Measurements from ENCODE around the gene TMEM229B. TPM values are rescaled to one million over a fixed set of nuclear protein-coding genes. Genes with fewer than 3 reads are reported as not detected.

The TMEM229B gene
- total and polyA plus RNA-seq, 2 donors (not counting 1 experiment from before 2014, with no cell fraction given) = 0.68 to 0.99 TPM

GRCh38 chr14:67482231-67483164, 6.0 kb downstream of the TMEM229B start:
- no peak overlapping the region for H3K27ac ChIP-seq (ENCODE audit: insufficient read depth, low read length)
- H3K4me3 ChIP-seq (replicated peaks in 1 of 4; ENCODE audit: control extremely low read depth in 1 of 4, insufficient read depth in 1 of 4, low read depth in 3 of 4, low read length in 4 of 4) = no peak overlapping the region
- no peak overlapping the region for H2AFZ ChIP-seq (ENCODE audit: low read length)
- no peak overlapping the region for H3K4me2 ChIP-seq (ENCODE audit: extremely low read depth, insufficient read depth, low read length)
- H3K4me1 ChIP-seq (ENCODE audit: control insufficient read depth, extremely low read depth, insufficient read depth, low read length) = no peaks in the 10 kb centered on the region
- TF ChIP-seq EZH2 (IDR thresholded peaks at IDR 0.05; ENCODE audit: low read length, missing control alignments) = no peak
- TF ChIP-seq CTCF (conservative IDR thresholded peaks at IDR 0.05 in 1 of 2, IDR thresholded peaks at IDR 0.05 in 1 of 2; ENCODE audit: low read depth in 1 of 2, low read length in 2 of 2) = no peak
- no peaks in the 10 kb centered on the region for H3K79me2 ChIP-seq (ENCODE audit: control insufficient read depth, insufficient read depth, low read length)
- H3K9ac ChIP-seq (ENCODE audit: insufficient read depth, low read length) = no peak overlapping the region
- H4K20me1 ChIP-seq (ENCODE audit: control insufficient read depth, extremely low read depth, insufficient read depth, low read length) = no peaks in the 10 kb centered on the region
- H3K36me3 ChIP-seq (ENCODE audit: control insufficient read depth, insufficient read depth, low read length) = no peaks in the 10 kb centered on the region
- DNase-seq (ENCODE audit: low read depth in 2 of 2) = no peak
- no peaks in the 10 kb centered on the region for H3K27me3 ChIP-seq (ENCODE audit: control insufficient read depth, insufficient read depth, low read length)
- H3K9me3 ChIP-seq (ENCODE audit: control insufficient read depth, insufficient read depth, low read depth, low read length) = no peaks in the 10 kb centered on the region

GRCh38 chr14:67480011-67480410, 8.5 kb downstream of the TMEM229B start:
- DNase-seq (ENCODE audit: low read depth in 2 of 2) = no peak

GRCh38 chr14:67478800-67479084, 9.8 kb downstream of the TMEM229B start:
- no peak overlapping the region for H2AFZ ChIP-seq (ENCODE audit: low read length)
- H3K9me3 ChIP-seq (ENCODE audit: control insufficient read depth, insufficient read depth, low read depth, low read length) = no peaks in the 10 kb centered on the region
- no peak overlapping the region for H3K27ac ChIP-seq (ENCODE audit: insufficient read depth, low read length)

More at GRCh38 chr14:67480011-67480410, 8.5 kb downstream of the TMEM229B start:
- Histone ChIP-seq H3K27me3 (ENCODE audit: control insufficient read depth, insufficient read depth, low read length) (no peaks in the 10 kb centered on the region), H3K79me2 (ENCODE audit: control insufficient read depth, insufficient read depth, low read length) (no peaks in the 10 kb centered on the region), H3K4me3 (replicated peaks in 1 of 4; ENCODE audit: control extremely low read depth in 1 of 4, insufficient read depth in 1 of 4, low read depth in 3 of 4, low read length in 4 of 4) (no peak overlapping the region), H4K20me1 (ENCODE audit: control insufficient read depth, extremely low read depth, insufficient read depth, low read length) (no peaks in the 10 kb centered on the region), H3K9me3 (ENCODE audit: control insufficient read depth, insufficient read depth, low read depth, low read length) (no peaks in the 10 kb centered on the region), H3K9ac (ENCODE audit: insufficient read depth, low read length) (no peak overlapping the region), H2AFZ (ENCODE audit: low read length) (no peak overlapping the region), H3K4me1 (ENCODE audit: control insufficient read depth, extremely low read depth, insufficient read depth, low read length) (no peaks in the 10 kb centered on the region), H3K36me3 (ENCODE audit: control insufficient read depth, insufficient read depth, low read length) (no peaks in the 10 kb centered on the region), H3K27ac (ENCODE audit: insufficient read depth, low read length) (no peak overlapping the region), H3K4me2 (ENCODE audit: extremely low read depth, insufficient read depth, low read length) (no peak overlapping the region)
- no peak for TF ChIP-seq EZH2 (IDR thresholded peaks at IDR 0.05; ENCODE audit: low read length, missing control alignments)
- no peak for TF ChIP-seq CTCF (conservative IDR thresholded peaks at IDR 0.05 in 1 of 2, IDR thresholded peaks at IDR 0.05 in 1 of 2; ENCODE audit: low read depth in 1 of 2, low read length in 2 of 2)

More at GRCh38 chr14:67478800-67479084, 9.8 kb downstream of the TMEM229B start:
- DNase-seq (ENCODE audit: low read depth in 2 of 2) = no peak
- no peaks in the 10 kb centered on the region for H3K36me3 ChIP-seq (ENCODE audit: control insufficient read depth, insufficient read depth, low read length)
- no peaks in the 10 kb centered on the region for H3K4me1 ChIP-seq (ENCODE audit: control insufficient read depth, extremely low read depth, insufficient read depth, low read length)
- H4K20me1 ChIP-seq (ENCODE audit: control insufficient read depth, extremely low read depth, insufficient read depth, low read length) = no peaks in the 10 kb centered on the region
- no peak overlapping the region for H3K9ac ChIP-seq (ENCODE audit: insufficient read depth, low read length)
- H3K4me3 ChIP-seq (replicated peaks in 1 of 4; ENCODE audit: control extremely low read depth in 1 of 4, insufficient read depth in 1 of 4, low read depth in 3 of 4, low read length in 4 of 4) = no peak overlapping the region
- TF ChIP-seq EZH2 (IDR thresholded peaks at IDR 0.05; ENCODE audit: low read length, missing control alignments) (no peak), CTCF (conservative IDR thresholded peaks at IDR 0.05 in 1 of 2, IDR thresholded peaks at IDR 0.05 in 1 of 2; ENCODE audit: low read depth in 1 of 2, low read length in 2 of 2) (no peak)
- no peaks in the 10 kb centered on the region for H3K27me3 ChIP-seq (ENCODE audit: control insufficient read depth, insufficient read depth, low read length)
- no peaks in the 10 kb centered on the region for H3K79me2 ChIP-seq (ENCODE audit: control insufficient read depth, insufficient read depth, low read length)
- no peak overlapping the region for H3K4me2 ChIP-seq (ENCODE audit: extremely low read depth, insufficient read depth, low read length)

Measured in fibroblast of lung (primary cell).